ENCODE results near the gene TBX19.

Gene TBX19

GRCh38 chr1:168280296-168280927, at the start of gene TBX19:
TSS of gene TBX19 (plus strand) at chr1:168280877. CDS start at chr1:168281091, 214 bp downstream.
- no peak for DNase-seq

- DNase-seq = no peak
Measured at GRCh38 chr1:168234846-168235547, 45.7 kb upstream of the TBX19 start.

- DNase-seq = no peak
Measured at GRCh38 chr1:168235548-168235885, 45.2 kb upstream of the TBX19 start.

GRCh38 chr1:168235937-168236336, 44.7 kb upstream of the TBX19 start:
- DNase-seq = no peak

GRCh38 chr1:168236836-168237611, 43.7 kb upstream of the TBX19 start:
- DNase-seq = no peak

- DNase-seq = peak; percentile 46
Measured at GRCh38 chr1:168243198-168243597, 37.5 kb upstream of the TBX19 start.

GRCh38 chr1:168243636-168244212, 37.0 kb upstream of the TBX19 start:
- DNase-seq = no peak

GRCh38 chr1:168245042-168245441, 35.6 kb upstream of the TBX19 start:
- no peak for DNase-seq

GRCh38 chr1:168246506-168246905, 34.2 kb upstream of the TBX19 start:
- no peak for DNase-seq

- no peak for DNase-seq
Measured at GRCh38 chr1:168252204-168252733, 28.4 kb upstream of the TBX19 start.

- no peak for DNase-seq
Measured at GRCh38 chr1:168256164-168256563, 24.5 kb upstream of the TBX19 start.

- no peak for DNase-seq
Measured at GRCh38 chr1:168257397-168257796, 23.3 kb upstream of the TBX19 start.

GRCh38 chr1:168259567-168259966, 21.1 kb upstream of the TBX19 start:
- DNase-seq = no peak

GRCh38 chr1:168260393-168260792, 20.3 kb upstream of the TBX19 start:
- DNase-seq = no peak

GRCh38 chr1:168261390-168261789, 19.3 kb upstream of the TBX19 start:
- peak; percentile 36 for DNase-seq

GRCh38 chr1:168263130-168263529, 17.5 kb upstream of the TBX19 start:
- no peak for DNase-seq

- no peak for DNase-seq
Measured at GRCh38 chr1:168264296-168264695, 16.4 kb upstream of the TBX19 start.

- no peak for DNase-seq
Measured at GRCh38 chr1:168265596-168265995, 15.1 kb upstream of the TBX19 start.

- no peak for DNase-seq
Measured at GRCh38 chr1:168266644-168267186, 14.0 kb upstream of the TBX19 start.

GRCh38 chr1:168271636-168272035, 9.0 kb upstream of the TBX19 start:
- no peak for DNase-seq

GRCh38 chr1:168273575-168273974, 7.1 kb upstream of the TBX19 start:
- no peak for DNase-seq

- no peak for DNase-seq
Measured at GRCh38 chr1:168279253-168279652, 1.4 kb upstream of the TBX19 start.
